Uterus (tissue), 4 donors: Measurements from ENCODE around the gene PRRC2B. TPM values are rescaled to one million over a fixed set of nuclear protein-coding genes. Genes with fewer than 3 reads are reported as not detected.
"Not testable (repeated sequence)": the region's sequence is repeated elsewhere in the genome, so short reads cannot be mapped to it uniquely, and the experiment has no call there.

Experiments used
- DNase-seq, 2 donors: peaks; one replicate each; pipeline ENCODE4 v3.0.0-alpha.2; 2019 to 2020
- H3K27ac ChIP-seq, 2 donors: fragments of 200-600 bp; sonication (generic); 1 replicate in 1 of 2; 2 replicates in 1 of 2; pipeline ENCODE4 v1.5.1; 2016 to 2018
- H3K27me3 ChIP-seq, 2 donors: fragments of 200-600 bp; sonication (generic); one replicate each; pipeline ENCODE4 v1.5.1; 2018 to 2019; ENCODE audit warnings: control low read depth in 1 of 2
- H3K36me3 ChIP-seq, 2 donors: fragments of 200-600 bp; sonication (generic); one replicate each; pipeline ENCODE4 v1.5.1; 2019; ENCODE audit warnings: control low read depth in 1 of 2
- H3K4me1 ChIP-seq, 2 donors: fragments of 200-600 bp; sonication (generic); one replicate each; pipeline ENCODE4 v1.5.1; 2018 to 2019; ENCODE audit warnings: control low read depth in 1 of 2
- H3K4me3 ChIP-seq, 2 donors: fragments of 200-600 bp; sonication (generic); 1 replicate in 1 of 2; 2 replicates in 1 of 2; pipeline ENCODE4 v1.5.1; 2018 to 2019; ENCODE audit warnings: mild to moderate bottlenecking in 1 of 2
- H3K9me3 ChIP-seq, 2 donors: fragments of 200-600 bp; sonication (generic); one replicate each; pipeline ENCODE4 v1.5.1; 2019; ENCODE audit warnings: control low read depth in 1 of 2
- CTCF ChIP-seq, 4 experiments: fragments of 200-600 bp in 2 of 4; fragments of 450-650 bp in 2 of 4; sonication (generic) in 2 of 4; IDR thresholded peaks; one replicate each; pipeline ENCODE4 v1.5.1; 2016 to 2019; ENCODE audit warnings: antibody characterized with exemption in 4 of 4, mild to moderate bottlenecking in 2 of 4, moderate library complexity in 1 of 4
- POLR2A ChIP-seq, 2 donors: fragments of 450-650 bp; IDR thresholded peaks; one replicate each; pipeline ENCODE4 v1.6.1; 2016; ENCODE audit warnings: antibody characterized with exemption in 2 of 2, mild to moderate bottlenecking in 1 of 2, moderate library complexity in 1 of 2
- intact Hi-C: fragments of 100-400 bp; cut with DNase I; formaldehyde crosslinking; loops from one replicate; pipeline ENCODE4 v1.15.1; 2023; ENCODE audit warnings: low total_unique reads
- total RNA-seq, 4 donors: library from RNA; depleted of rRNA in 3 of 4; stranded (reverse); fragments of >200 nt in 3 of 4; gene quantifications; one replicate each; pipeline versions ENCODE4 v1.1.0 to v1.2.4, GENCODE V29; 2014 to 2023
- donor health status: DM: yes; HTN: yes; CAD: no.

The PRRC2B gene
- total RNA-seq, 4 donors from 2014 or later: 81.5 to 297 (median 133) TPM

- peaks cover 0 to 11% of the 10 kb centered on the region in 2 donors for H3K9me3 ChIP-seq
- intact Hi-C loops: no loop called here
- no peaks in the 10 kb centered on the region for H3K36me3 ChIP-seq
These were observed 145.5 kb downstream of the PRRC2B start for GRCh38 chr9:131539223-131539923.

GRCh38 chr9:131543141-131543540, 149.3 kb downstream of the PRRC2B start:
- H3K27me3 ChIP-seq: peaks cover 4 to 27% of the 10 kb centered on the region in 2 donors
- intact Hi-C loops: no loop called here
- no peak overlapping the region for H3K27ac ChIP-seq
- no peak for TF ChIP-seq POLR2A (IDR thresholded peaks at IDR 0.05)
- H3K4me3 ChIP-seq: no peak overlapping the region
- peaks cover 0 to 11% of the 10 kb centered on the region in 2 donors for H3K4me1 ChIP-seq
- H3K36me3 ChIP-seq: no peaks in the 10 kb centered on the region
- no peak for DNase-seq
- H3K9me3 ChIP-seq: peaks cover 0 to 11% of the 10 kb centered on the region in 2 donors

More at GRCh38 chr9:131539223-131539923, 145.5 kb downstream of the PRRC2B start:
- H3K4me1 ChIP-seq: no peaks in the 10 kb centered on the region
- DNase-seq: no peak
- H3K27me3 ChIP-seq: no peaks in the 10 kb centered on the region
- no peak overlapping the region for H3K27ac ChIP-seq
- TF ChIP-seq CTCF (IDR thresholded peaks at IDR 0.05): no peak
- no peak for TF ChIP-seq POLR2A (IDR thresholded peaks at IDR 0.05)
- no peak overlapping the region for H3K4me3 ChIP-seq

GRCh38 chr9:131545003-131545785, 151.3 kb downstream of the PRRC2B start, which contains the start of gene PRRT1B:
TSS of gene PRRT1B (plus strand) at chr9:131545523. CDS start at chr9:131545616, 93 bp downstream.
- intact Hi-C loops: no loop called here
- Histone ChIP-seq H3K4me1 (peaks cover 0 to 11% of the 10 kb centered on the region in 2 donors), H3K36me3 (no peaks in the 10 kb centered on the region), H3K27me3 (peaks cover 4 to 27% of the 10 kb centered on the region in 2 donors), H3K27ac (no peak within 1 kb of the TSS), H3K4me3 (no peak within 1 kb of the TSS), H3K9me3 (peaks cover 0 to 11% of the 10 kb centered on the region in 2 donors)
- no peak for DNase-seq
- TF ChIP-seq POLR2A (IDR thresholded peaks at IDR 0.05) (no peak), CTCF (IDR thresholded peaks at IDR 0.05) (no peak)

- Histone ChIP-seq H3K4me3 (no peak overlapping the region), H3K27me3 (peaks cover 4 to 27% of the 10 kb centered on the region in 2 donors), H3K9me3 (peaks cover 0 to 11% of the 10 kb centered on the region in 2 donors), H3K27ac (no peak overlapping the region), H3K36me3 (no peaks in the 10 kb centered on the region), H3K4me1 (peaks cover 0 to 11% of the 10 kb centered on the region in 2 donors)
- DNase-seq: no peak
- TF ChIP-seq POLR2A (IDR thresholded peaks at IDR 0.05) (no peak), CTCF (IDR thresholded peaks at IDR 0.05) (no peak)
- intact Hi-C loops: no loop called here
These were observed 152.0 kb downstream of the PRRC2B start for GRCh38 chr9:131545786-131546335.

GRCh38 chr9:131546336-131547084, 152.6 kb downstream of the PRRC2B start:
- peak in 1 of 4 experiments; percentile 6 for TF ChIP-seq CTCF (IDR thresholded peaks at IDR 0.05)
- no peak for TF ChIP-seq POLR2A (IDR thresholded peaks at IDR 0.05)
- H3K27ac ChIP-seq: no peak overlapping the region
- no peaks in the 10 kb centered on the region for H3K36me3 ChIP-seq
- peaks cover 0 to 11% of the 10 kb centered on the region in 2 donors for H3K9me3 ChIP-seq
- peaks cover 4 to 27% of the 10 kb centered on the region in 2 donors for H3K27me3 ChIP-seq
- no peak for DNase-seq
- H3K4me1 ChIP-seq: peaks cover 0 to 11% of the 10 kb centered on the region in 2 donors
- intact Hi-C loops: no loop called here
- H3K4me3 ChIP-seq: peak overlapping the region in 1 of 2 donors; percentile 14

- H3K36me3 ChIP-seq, DNase-seq, intact Hi-C loops, H3K9me3 ChIP-seq, H3K4me3 ChIP-seq, H3K27ac ChIP-seq: not testable (repeated sequence)
- peaks cover 0 to 11% of the 10 kb centered on the region in 2 donors for H3K4me1 ChIP-seq
- peaks cover 4 to 33% of the 10 kb centered on the region in 2 donors for H3K27me3 ChIP-seq
These were observed 155.3 kb downstream of the PRRC2B start for GRCh38 chr9:131549186-131549585.
